ENCODE data around the gene COPS7A. TPM values are rescaled to one million over a fixed set of nuclear protein-coding genes. Genes with fewer than 3 reads are reported as not detected.
A peak's percentile ranks its signal among the peaks of the same experiment; 100 is the strongest.

COPS7A gene
- total and polyA plus RNA-seq, 8 donors, result 14.2 to 39.6 (median 27.0) TPM

DNA sequence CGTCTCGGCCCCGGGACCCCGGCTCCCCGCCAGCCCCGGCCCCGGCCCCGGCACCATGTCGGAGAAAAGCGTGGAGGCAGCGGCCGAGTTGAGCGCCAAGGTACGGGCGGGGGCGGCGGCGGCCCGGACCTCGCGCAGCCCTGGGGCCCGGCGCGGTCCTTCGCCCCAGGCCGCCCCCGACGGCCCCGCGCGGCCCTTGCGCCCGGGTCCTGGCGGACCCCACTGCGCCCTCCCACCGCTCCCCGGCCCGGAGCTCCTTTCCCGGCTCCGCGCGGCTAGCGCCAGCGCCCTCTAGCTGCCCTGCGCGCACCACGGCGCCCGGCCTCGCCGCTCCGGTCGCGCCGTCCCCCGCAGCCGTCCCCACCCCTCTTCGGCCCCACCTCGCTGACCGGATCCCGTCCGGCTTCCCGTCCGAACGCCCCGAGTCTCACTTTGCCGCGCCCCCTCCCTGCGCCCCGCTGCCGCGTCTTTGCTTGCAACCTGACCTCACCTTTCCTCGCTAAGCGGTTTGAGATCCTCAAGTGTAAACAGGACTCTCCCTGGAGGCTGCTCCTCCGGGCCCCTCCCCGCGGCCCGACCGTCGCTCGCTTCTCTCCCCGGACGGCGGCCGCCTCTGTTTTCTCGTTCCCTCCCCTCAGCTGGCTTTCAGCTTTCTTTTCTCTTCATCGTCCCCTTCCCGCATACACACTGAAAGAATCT is 43.0 kb downstream of the COPS7A start:
- H3K4me1 ChIP-seq, result peaks cover 5 to 29% (median 16%) of the 10 kb centered on the region in 3 donors
- WGBS, 2 donors, result 1 to 2% methylated on average over 16 to 88 of the region's 88 CpGs

DNA sequence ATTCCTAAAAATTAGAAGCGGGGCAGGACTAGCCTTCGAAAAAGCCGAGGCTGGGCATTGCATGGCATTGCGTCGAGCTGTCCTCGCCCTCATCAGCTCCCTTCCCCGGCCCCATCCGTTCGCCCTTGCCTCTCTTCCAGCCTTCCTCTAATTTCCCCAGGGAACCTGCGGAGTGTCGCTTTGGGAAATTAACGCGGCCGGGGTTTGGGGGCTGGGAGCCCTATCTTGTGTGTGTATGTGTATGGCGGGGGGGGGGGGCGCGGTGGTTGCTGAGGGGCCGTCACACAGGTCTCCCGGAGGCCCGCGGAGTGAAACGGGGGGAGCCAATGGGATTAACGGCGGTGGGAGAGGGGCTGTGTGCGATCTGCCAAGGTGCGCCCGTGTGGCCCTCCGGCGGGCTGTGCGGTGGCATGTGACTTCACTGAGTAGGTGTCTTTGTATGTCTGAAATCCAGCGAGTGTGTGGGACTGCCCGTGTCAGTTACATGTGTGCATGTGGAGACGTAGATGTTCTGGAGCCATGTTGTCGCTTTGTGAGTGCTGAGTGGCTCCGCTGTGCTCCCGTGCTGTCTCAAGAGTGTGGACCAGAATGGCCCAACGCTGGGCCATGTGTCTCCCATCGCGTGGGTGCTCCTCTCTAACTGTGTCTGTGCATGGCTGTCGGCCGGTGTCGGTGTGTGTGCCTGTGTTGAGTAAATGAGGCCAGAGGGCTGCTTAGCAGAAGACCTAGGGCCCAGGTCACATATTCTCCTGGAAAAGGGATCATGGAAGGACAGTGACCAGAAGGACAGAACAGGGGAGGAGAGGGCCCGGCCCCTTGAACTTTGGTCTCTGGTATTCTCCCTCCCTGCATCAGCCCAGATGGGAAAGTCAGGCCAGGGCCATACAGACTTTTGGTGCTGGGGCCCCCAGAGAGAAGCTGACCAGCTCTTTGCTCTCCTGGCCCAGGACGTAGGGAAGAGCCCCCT is 43.8 kb downstream of the COPS7A start:
- H3K4me3 ChIP-seq, result peak overlapping the region; percentile 47 to 83 (median 62)
- peak in 1 of 4 donors; percentile 1 for ATAC-seq
- TF ChIP-seq, protein P1, sequence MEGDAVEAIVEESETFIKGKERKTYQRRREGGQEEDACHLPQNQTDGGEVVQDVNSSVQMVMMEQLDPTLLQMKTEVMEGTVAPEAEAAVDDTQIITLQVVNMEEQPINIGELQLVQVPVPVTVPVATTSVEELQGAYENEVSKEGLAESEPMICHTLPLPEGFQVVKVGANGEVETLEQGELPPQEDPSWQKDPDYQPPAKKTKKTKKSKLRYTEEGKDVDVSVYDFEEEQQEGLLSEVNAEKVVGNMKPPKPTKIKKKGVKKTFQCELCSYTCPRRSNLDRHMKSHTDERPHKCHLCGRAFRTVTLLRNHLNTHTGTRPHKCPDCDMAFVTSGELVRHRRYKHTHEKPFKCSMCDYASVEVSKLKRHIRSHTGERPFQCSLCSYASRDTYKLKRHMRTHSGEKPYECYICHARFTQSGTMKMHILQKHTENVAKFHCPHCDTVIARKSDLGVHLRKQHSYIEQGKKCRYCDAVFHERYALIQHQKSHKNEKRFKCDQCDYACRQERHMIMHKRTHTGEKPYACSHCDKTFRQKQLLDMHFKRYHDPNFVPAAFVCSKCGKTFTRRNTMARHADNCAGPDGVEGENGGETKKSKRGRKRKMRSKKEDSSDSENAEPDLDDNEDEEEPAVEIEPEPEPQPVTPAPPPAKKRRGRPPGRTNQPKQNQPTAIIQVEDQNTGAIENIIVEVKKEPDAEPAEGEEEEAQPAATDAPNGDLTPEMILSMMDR (IDR thresholded peaks at IDR 0.05), result no peak
- H3K4me1 ChIP-seq, result peaks cover 5 to 29% (median 16%) of the 10 kb centered on the region in 3 donors
- intact Hi-C loops (cut with DNase I), result no loop called here
- WGBS, 2 donors, result 16 to 28% methylated on average over 30 to 44 of the region's 44 CpGs
- H3K27ac ChIP-seq, result peak overlapping the region in 2 of 4 donors; percentile 84 to 90
- H3K9me3 ChIP-seq, result no peaks in the 10 kb centered on the region
- H3K36me3 ChIP-seq, result no peaks in the 10 kb centered on the region
- no peak for DNase-seq
- H3K27me3 ChIP-seq, result no peaks in the 10 kb centered on the region
- no peak for FAIRE-seq

More for the DNA sequence above, 43.0 kb downstream of the COPS7A start:
- ATAC-seq, result peak; percentile 66 to 78 (median 69)
- FAIRE-seq, result no peak
- peak overlapping the region; percentile 47 to 83 (median 62) for H3K4me3 ChIP-seq
- TF ChIP-seq, protein P1 (IDR thresholded peaks at IDR 0.05), result peak; percentile 33 to 59 (median 48)
- peak; percentile 76 to 93 (median 83) for DNase-seq
- no peaks in the 10 kb centered on the region for H3K27me3 ChIP-seq
- no peaks in the 10 kb centered on the region for H3K36me3 ChIP-seq
- no peaks in the 10 kb centered on the region for H3K9me3 ChIP-seq
- intact Hi-C loops (cut with DNase I), result no loop called here
- H3K27ac ChIP-seq, result peak overlapping the region; percentile 45 to 90 (median 76)

DNA sequence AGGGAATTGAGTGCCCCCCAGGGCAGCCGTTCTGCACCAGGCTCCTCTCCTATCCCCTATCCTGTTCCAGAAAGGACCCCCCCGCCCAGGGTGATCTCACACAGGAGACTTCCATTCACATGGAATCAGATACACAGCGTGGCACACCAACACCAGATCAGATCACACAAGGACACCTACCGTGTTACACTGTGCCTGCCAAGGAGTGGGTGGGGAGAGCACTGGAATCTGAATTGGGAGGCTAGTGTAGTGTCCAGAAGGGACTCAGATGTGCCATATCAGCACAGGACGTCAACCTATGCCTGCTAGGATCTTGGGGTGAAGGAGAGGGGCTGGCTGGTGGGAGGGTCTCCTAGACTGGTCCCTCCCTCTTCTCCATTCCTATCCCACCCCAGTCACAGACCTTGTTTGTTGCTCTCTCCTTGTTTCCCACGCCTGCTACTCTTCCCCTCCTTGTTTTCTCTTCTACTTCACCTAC is 44.6 kb downstream of the COPS7A start:
- no peak for FAIRE-seq
- H3K4me3 ChIP-seq, result peak overlapping the region in 2 of 4 donors; percentile 63 to 83

GRCh38 chr12:6768990-6769389 is 45.1 kb downstream of the COPS7A start:
- H3K36me3 ChIP-seq, result no peaks in the 10 kb centered on the region
- no peak overlapping the region for H3K4me3 ChIP-seq
- TF ChIP-seq, protein P1 (IDR thresholded peaks at IDR 0.05), result no peak
- peak in 1 of 6 donors; percentile 33 for DNase-seq
- 80 to 85% methylated on average over 6 of the region's 6 CpGs for WGBS, 2 donors
- no peaks in the 10 kb centered on the region for H3K27me3 ChIP-seq
- intact Hi-C loops (cut with DNase I), result no loop called here
- H3K9me3 ChIP-seq, result no peaks in the 10 kb centered on the region
- no peak for FAIRE-seq
- no peak for ATAC-seq
- no peak overlapping the region for H3K27ac ChIP-seq
- peaks cover 5 to 20% (median 12%) of the 10 kb centered on the region in 3 donors for H3K4me1 ChIP-seq

More for the DNA sequence above, 44.6 kb downstream of the COPS7A start:
- Histone ChIP-seq H3K27me3 (no peaks in the 10 kb centered on the region), H3K4me1 (peaks cover 5 to 25% (median 16%) of the 10 kb centered on the region in 3 donors), H3K27ac (no peak overlapping the region), H3K36me3 (no peaks in the 10 kb centered on the region), H3K9me3 (no peaks in the 10 kb centered on the region)
- DNase-seq (no peak), ATAC-seq (no peak)
- 55 to 64% methylated on average over 6 of the region's 6 CpGs for WGBS, 2 donors
- intact Hi-C loops (cut with DNase I), result no loop called here
- TF ChIP-seq, protein P1 (IDR thresholded peaks at IDR 0.05), result no peak
